Measurements from ENCODE around the gene MAP2.

The MAP2 gene

GRCh38 chr2:209663139-209663538 lies 239.3 kb downstream of the MAP2 start:
- no peak for DNase-seq (ENCODE audit: low read depth)

GRCh38 chr2:209663656-209664055 lies 239.8 kb downstream of the MAP2 start:
- no peak for DNase-seq (ENCODE audit: low read depth)

DNA sequence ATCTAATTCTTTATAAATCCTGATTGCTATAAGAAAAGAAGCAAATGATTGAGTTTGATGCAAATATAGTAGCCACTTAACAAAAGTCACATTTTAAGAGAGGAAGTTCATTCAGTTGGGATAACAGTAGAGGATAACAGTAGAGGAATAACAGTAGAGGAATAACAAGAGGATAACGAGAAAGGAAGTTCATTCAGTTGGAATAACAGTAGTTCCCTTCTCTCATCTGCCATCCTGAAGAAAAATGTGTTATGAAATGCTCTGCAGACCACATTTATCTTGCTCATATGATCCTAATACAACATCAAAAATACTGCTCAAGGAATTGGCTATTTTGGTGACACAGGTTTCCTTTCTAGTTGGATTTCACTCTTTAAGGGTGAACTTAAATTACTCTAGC lies 242.4 kb downstream of the MAP2 start:
- DNase-seq (ENCODE audit: low read depth): no peak

DNA sequence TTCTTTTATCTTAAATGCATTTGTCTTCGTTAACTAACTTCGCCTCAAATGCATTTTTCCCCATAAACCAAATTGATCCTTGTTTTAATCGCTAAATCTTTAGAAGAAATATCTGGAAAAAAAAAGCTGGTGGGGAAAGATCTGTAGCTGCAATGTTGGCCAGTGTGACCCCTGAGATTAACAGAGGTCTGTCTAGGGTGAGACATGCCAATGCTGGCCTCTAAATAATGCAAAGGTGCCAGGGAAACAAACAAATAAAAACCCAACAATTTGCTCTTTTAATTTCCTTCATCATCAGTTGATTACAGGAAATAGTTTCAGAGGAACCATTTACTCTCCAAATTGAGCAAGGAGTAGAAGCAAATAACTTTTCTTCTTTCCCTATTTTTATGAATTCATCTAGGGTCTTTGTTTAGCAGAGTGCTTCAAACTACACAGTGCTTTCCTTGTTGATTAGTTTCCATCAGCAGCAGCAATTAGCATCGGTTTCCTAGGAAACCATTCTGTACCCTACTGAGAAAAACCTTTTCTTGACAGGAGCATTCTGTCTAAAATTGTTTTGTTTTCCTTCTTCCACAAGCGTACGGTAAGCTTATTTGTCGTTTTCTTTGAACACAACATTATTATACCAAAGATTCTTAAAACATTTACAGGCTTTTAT lies 247.3 kb downstream of the MAP2 start:
- DNase-seq (ENCODE audit: low read depth): no peak

DNA sequence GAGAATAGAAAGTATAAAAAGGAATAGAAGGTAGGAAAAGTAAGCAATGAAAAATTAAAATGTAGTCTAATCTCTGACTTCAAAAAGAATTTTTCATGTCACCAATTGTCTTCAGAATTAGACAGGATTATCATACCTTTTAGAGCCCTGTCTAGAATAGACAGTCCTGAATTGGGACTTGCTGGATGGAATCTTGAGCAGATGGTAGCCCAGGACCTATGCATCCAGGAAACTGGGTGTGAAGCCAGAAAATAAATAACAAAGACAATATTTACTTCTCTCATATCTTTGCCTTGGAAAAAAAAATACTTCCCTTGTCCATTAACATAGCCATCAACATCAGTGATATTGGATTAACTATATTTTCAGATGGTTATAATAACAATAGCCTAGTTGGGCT lies 250.0 kb downstream of the MAP2 start:
- DNase-seq (ENCODE audit: low read depth): no peak

DNA sequence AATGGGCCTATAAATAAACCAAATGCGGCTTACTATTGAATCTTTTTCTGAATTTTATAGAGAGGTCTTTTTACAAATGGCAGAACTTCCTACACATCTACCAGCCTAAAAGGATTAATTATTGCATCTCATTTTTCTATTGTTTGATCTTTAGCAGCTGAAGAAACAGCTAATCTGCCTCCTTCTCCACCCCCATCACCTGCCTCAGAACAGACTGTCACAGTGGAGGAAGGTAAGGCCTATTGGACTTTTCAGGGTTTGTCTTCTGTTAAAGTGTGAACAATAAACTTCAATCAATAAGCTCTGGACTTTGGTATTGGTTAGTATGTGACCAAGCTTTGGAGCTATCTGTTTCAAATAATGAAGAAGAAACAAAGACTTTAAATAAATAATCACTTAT lies 256.7 kb downstream of the MAP2 start:
- DNase-seq (ENCODE audit: low read depth): no peak

DNA sequence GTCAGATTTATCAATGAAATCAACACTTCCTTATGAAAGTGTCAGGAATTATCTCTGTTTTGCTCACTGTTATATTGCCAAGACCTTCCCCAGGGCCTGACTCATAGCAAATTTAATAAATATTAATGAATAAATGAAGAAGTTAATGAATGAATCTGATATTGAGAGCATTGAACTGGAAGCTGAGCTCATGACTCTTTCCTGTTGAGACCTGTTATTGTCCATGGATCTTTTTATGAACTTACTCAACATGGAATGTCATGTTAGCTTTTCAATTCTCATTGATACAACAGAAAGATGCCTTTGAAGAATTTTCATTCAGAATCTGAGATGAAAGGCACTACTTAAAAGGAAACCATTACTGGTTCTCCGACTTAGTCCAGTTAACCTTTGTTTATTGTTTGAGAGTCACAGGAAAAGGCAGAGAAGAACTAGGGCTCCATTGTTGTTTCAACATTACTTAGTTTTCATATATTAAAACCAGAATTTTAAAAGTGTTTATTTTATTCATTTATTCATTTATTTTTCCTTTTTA lies 257.4 kb downstream of the MAP2 start:
- DNase-seq (ENCODE audit: low read depth): no peak

DNA sequence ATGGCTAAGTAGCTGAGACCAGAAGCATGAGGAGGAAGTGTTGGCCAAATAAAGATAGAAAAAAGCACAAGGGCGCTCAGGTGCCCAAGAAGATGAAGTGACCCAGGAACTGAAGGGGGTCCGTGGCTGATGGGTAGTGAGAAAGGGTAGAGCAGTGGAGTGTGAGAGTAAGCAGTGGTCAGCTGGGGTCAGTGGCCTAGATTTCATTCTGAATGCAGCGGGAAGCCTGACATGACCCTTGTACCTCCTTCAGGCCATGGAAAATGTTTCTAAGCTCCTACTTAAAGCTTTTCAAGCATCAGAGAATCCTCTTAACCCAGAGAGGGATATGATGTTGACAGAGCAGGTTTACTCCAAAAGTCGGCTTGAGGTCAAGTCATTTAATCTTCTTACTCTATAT lies 258.8 kb downstream of the MAP2 start:
- no peak for DNase-seq (ENCODE audit: low read depth)

GRCh38 chr2:209685340-209685739 lies 261.5 kb downstream of the MAP2 start:
- DNase-seq (ENCODE audit: low read depth): no peak

DNA sequence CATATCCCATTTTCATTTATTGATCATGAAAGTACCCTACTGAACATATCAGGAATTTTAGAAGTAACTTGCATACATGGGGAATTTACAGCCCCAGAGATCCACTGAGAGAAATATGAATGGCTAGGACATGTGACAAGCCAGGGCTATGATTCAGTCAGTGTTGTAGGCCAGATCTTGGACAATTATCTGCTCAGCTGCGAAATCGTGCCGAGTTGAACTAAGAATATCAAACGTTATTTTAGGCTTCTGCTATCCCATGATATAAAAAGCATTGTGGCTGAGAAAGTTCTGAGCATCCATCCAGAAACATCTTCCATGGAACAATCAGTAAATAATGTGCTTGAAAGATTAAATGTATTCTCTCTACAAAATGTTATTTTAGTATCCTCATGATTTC lies 262.1 kb downstream of the MAP2 start:
- DNase-seq (ENCODE audit: low read depth): no peak

- no peak for DNase-seq (ENCODE audit: low read depth)
These were observed 262.6 kb downstream of the MAP2 start for GRCh38 chr2:209686448-209686847.

DNA sequence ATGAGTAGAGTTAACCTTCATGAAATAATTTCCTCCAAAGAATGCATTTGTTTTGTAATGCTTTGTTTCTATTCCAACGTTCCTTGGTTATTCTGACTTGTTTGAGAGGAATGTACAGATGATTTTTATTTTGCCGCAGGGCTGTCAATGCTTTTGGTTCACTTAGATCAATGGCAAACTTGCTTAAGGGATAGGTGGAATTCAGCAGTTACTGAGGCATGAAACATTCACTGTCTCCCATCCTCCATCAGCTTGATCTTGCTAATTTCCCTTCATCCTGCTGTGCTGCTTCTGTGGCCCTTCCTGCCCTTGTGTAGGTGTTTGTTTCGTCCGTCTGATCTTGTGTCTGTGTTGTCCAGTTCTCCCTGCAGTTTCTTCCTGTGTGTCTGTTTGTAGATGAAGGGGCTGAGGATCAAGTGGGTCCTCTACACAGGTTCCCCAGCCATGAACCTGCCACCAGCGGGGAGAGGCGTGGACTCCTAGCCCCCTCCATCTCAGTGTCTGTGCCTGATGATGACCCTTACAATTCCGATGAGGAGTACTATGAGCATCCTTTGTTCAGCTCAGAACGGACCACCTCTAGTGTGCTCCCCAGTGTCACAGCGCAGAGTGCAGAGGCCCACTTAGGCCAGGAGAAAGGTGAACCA lies 263.6 kb downstream of the MAP2 start:
- DNase-seq (ENCODE audit: low read depth): no peak

- no peak for DNase-seq (ENCODE audit: low read depth)
These were observed 264.5 kb downstream of the MAP2 start for GRCh38 chr2:209688385-209688784.

- no peak for DNase-seq (ENCODE audit: low read depth)
These were observed 266.3 kb downstream of the MAP2 start for GRCh38 chr2:209690029-209690754.

DNA sequence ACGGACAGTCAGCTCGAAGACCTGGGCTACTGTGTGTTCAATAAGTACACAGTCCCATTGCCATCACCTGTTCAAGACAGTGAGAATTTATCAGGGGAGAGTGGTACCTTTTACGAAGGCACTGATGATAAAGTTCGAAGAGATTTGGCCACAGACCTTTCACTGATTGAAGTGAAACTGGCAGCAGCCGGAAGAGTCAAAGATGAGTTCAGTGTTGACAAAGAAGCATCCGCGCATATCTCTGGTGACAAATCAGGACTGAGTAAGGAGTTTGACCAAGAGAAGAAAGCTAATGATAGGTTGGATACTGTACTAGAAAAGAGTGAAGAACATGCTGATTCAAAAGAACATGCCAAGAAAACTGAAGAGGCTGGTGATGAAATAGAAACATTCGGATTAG lies 270.9 kb downstream of the MAP2 start:
- DNase-seq (ENCODE audit: low read depth): no peak

- no peak for DNase-seq (ENCODE audit: low read depth)
These were observed 273.2 kb downstream of the MAP2 start for GRCh38 chr2:209696836-209697711.

- no peak for DNase-seq (ENCODE audit: low read depth)
These were observed 278.9 kb downstream of the MAP2 start for GRCh38 chr2:209702775-209703174.

- no peak for DNase-seq (ENCODE audit: low read depth)
These were observed 289.4 kb downstream of the MAP2 start for GRCh38 chr2:209713219-209713618.

- DNase-seq (ENCODE audit: low read depth): no peak
These were observed 295.2 kb downstream of the MAP2 start for GRCh38 chr2:209719034-209719433.

GRCh38 chr2:209721497-209721896 lies 297.6 kb downstream of the MAP2 start:
- DNase-seq (ENCODE audit: low read depth): no peak

- no peak for DNase-seq (ENCODE audit: low read depth)
These were observed 302.5 kb downstream of the MAP2 start for GRCh38 chr2:209726311-209726710.

- no peak for DNase-seq (ENCODE audit: low read depth)
These were observed 303.2 kb downstream of the MAP2 start for GRCh38 chr2:209727077-209727476.

Data from activated T-cell treated with anti-CD3 and anti-CD28 coated beads for 24 hours (primary cell).